ENCODE measurements around the gene KCNH8. TPM values are rescaled to one million over a fixed set of nuclear protein-coding genes. Genes with fewer than 3 reads are reported as not detected.
"Not testable (repeated sequence)": the region's sequence is repeated elsewhere in the genome, so short reads cannot be mapped to it uniquely, and the experiment has no call there.

The KCNH8 gene
- polyA plus RNA-seq, 5 donors = 1.2 to 3.0 (median 2.4) TPM

DNA sequence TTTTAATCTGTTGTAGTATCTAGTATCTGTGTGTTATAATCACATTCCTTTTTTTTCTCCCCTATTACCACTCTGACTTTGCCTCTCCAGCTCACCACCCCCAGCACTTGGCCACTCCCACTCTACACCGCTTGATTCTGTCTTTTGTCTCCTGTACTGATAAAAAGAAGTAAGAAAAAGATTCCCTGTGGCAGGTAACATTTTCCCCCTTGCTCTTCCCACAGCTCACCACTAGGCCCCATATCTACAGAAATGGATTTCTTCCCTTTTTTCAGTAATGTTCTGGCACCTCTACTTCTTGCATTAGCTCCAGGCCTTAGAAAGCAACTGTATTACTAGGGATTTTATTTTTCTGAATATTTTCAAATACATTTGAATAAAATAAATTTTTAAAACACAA, 25.6 kb downstream of the KCNH8 start:
- no peak for DNase-seq

- no peak for DNase-seq
Observed at GRCh38 chr3:19183584-19183983, 35.3 kb downstream of the KCNH8 start.

- no peak for DNase-seq
Observed at GRCh38 chr3:19190126-19190525, 41.8 kb downstream of the KCNH8 start.

- DNase-seq = no peak
Observed at GRCh38 chr3:19190602-19191001, 42.3 kb downstream of the KCNH8 start.

DNA sequence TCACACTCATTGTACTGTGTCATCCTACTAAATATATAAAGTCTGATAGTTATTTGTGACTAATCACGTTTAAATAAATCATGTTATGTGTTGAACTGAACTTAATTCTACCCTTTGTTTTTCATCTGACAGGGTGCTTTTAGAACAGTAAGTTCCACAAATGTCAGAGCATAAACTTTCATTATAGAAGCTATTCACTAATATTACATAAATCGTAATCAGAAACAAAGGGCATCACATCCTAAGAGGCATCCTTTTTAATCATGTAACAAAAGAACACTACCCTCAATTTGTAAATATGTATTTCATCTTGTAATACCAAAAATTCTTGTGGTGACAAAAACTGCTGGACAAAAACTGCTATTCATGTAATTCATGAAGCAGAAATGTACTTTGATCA, 50.8 kb downstream of the KCNH8 start:
- DNase-seq = no peak

- DNase-seq = no peak
Observed at GRCh38 chr3:19202303-19202702, 54.0 kb downstream of the KCNH8 start.

DNA sequence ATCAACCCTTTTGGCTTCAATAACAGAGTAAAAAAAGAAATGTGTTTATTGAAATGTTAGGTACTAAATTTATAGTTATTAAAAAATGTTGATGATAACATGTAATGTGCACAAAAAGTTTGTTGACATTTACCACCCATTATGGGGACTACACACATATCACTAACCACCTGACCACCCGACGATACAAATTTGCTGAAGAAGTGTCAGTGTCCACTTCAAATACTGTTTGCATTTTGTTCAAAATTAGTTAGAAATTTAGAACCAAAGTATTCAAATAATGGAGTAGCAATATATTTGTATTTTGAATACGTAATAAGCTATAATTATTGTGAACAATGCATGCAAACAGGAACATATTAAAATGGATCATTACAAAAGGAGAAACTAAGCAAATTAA, 54.4 kb downstream of the KCNH8 start:
- DNase-seq = no peak

GRCh38 chr3:19206540-19206939, 58.2 kb downstream of the KCNH8 start:
- DNase-seq = no peak

- no peak for DNase-seq
Observed at GRCh38 chr3:19213603-19214220, 65.4 kb downstream of the KCNH8 start.

DNA sequence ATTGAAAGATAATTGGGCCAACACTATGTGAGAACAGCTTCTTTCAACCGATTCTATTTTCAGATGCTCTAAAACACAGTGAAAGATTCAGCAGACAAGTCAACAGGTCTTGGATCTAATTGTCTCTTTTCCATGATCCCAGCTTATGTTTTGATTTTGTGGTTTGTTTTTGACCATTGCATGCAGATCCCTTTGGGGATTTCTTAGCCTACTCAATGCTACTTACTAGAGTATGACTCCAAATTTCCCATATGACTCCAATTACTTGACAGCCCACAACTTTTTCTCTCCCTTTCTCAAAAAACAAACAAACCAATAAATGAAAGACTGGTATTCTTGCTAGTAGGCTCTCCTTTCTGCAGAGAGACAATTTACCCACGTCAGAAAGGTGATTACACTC, 67.1 kb downstream of the KCNH8 start:
- no peak for DNase-seq

DNA sequence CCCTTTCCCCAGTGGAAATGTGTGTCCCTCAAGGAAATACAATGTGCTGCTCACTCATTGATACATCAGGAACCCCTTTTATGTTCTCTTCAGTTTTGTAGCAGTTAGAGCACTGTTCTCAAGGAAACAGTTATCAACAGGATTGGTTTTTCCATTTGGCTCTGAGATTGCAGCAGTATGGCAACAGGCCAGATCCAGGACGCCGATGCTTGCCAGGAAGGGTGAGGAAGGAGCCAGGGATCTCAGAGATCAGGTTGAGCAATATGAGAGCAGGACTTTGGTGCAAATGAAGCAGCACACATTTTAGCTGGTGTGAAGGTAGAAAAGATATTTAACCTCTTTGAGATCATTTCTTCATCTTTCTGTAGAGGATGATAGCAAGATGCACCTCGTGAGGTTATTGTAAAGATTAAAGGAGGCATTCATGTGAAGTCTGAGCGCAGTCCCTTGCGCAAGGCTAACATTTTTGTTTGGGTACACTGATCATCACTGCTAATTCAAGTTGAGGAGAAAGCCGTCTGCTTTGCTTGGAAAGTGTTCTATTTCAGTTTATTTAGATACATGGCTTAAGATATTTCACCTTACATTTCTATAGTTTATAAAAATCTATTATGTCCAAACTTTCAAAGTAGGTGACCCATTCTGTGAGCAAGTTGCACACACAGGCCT, 68.5 kb downstream of the KCNH8 start:
- no peak for DNase-seq

GRCh38 chr3:19220311-19220710, 72.0 kb downstream of the KCNH8 start:
- DNase-seq = no peak

- DNase-seq = no peak
Observed at GRCh38 chr3:19221081-19221480, 72.8 kb downstream of the KCNH8 start.

- no peak for DNase-seq
Observed at GRCh38 chr3:19226479-19226878, 78.2 kb downstream of the KCNH8 start.

- DNase-seq = no peak
Observed at GRCh38 chr3:19228167-19228566, 79.9 kb downstream of the KCNH8 start.

GRCh38 chr3:19229086-19229485, 80.8 kb downstream of the KCNH8 start:
- DNase-seq = no peak

- DNase-seq = not testable (repeated sequence)
Observed at GRCh38 chr3:19229881-19230280, 81.6 kb downstream of the KCNH8 start.

DNA sequence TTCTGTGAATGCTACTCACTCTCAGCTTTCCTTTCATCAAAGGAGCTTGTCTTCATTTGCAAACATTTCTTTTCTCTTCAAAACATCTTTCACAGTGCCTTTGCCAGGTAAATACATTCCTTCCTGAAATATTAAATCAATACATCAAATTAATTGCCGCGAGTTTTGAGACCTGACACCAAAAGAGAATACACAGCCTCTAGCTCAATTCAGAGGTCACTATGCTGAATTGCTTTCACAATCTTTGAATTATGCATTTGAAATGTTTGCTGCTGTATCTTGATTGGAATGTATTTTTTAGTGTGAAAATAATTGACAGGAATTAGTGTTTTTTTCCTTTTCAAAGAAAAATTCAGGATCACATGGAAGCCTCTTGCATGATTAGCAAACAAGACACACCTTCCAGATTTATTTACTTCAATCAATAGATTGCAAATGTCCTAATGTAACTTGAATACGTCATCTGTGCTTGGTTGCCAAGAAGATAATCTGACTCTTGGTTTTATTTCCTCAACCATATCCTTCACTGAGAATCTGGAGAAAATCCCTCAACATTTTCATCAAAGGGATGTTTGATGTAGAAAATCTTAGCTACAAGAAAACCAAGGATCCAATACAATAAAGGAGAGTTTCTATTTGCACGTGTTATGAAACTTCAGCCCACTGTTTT, 83.6 kb downstream of the KCNH8 start:
- no peak for DNase-seq

- DNase-seq = no peak
Observed at GRCh38 chr3:19232566-19232965, 84.3 kb downstream of the KCNH8 start.

DNA sequence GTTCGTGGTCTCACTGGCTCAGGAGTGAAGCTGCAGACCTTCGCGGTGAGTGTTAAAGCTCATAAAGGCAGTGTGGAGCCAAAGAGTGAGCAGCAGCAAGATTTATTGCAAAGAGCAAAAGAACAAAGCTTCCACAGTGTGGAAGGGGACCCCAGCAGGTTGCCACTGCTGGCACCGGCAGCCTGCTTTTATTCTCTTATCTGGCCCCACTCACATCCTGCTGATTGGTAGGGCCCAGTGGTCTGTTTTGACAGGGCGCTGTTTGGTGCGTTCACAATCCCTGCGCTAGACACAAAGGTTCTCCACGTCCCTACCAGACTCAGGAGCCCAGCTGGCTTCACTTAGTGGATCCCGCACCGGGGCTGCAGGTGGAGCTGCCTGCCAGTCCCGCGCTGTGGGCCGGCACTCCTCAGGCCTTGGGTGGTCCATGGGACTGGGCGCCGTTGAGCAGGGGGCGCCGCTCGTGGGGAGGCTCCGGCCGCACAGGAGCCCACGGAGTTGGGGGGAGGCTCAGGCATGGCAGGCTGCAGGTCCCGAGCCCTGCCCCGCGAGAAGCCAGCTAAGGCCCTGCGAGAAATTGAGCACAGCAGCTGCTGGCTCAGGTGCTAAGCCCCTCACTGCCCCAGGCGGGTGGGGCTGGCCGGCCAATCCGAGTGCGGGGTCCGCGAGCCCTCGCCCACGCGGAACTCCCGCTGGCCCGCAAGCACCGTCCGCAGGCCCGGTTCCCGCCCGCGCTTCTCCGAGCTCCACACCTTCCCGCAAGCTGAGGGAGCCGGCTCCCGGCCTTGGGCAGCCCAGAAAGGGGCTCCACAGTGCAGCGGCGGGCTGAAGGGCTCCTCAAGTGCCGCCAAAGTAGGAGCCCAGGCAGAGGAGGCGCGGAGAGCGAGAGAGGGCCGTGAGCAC, 85.8 kb downstream of the KCNH8 start:
- not testable (repeated sequence) for DNase-seq

DNA sequence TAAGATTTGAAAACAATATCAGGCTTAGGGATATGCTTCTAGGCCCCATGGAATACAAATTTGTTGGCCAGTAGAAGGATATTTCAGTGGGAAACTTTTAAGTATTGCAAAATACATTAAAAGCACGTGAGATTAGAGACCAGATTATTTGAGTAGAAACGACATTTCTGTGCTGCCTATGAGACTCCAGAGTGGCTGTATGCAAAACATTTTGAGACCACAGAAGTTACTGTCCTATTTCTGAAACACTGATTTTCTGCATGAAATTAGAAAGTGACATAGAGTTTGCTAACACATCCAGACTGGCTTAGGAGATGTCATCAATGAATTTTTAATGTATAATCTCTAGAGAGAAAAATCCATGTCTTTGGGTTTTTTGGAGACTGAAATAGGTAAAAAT, 99.8 kb downstream of the KCNH8 start:
- DNase-seq = no peak

- DNase-seq = no peak
Observed at GRCh38 chr3:19248767-19249166, 100.5 kb downstream of the KCNH8 start.
